Aorta (tissue), 5 donors: Measurements from ENCODE around the gene LEKR1. TPM values are rescaled to one million over a fixed set of nuclear protein-coding genes. Genes with fewer than 3 reads are reported as not detected.

Source experiments
- ATAC-seq: fragments of 200-7000 bp; cut with Tn5 transposase; one replicate; pipeline ENCODE4 v1.9.1; 2022; ENCODE audit warnings: moderate library complexity; ENCODE audit not compliant: low FRiP score
- DNase-seq, 2 donors: peaks; one replicate each; pipeline ENCODE4 v3.0.0-alpha.2; 2020
- H3K27ac ChIP-seq, 2 donors: one replicate each; pipeline ENCODE4 v1.5.1; 2013; ENCODE audit warnings: low read length in 2 of 2, mild to moderate bottlenecking in 2 of 2, moderate library complexity in 2 of 2, control low read depth in 1 of 2, inconsistent platforms in 1 of 2, low read depth in 1 of 2
- H3K27me3 ChIP-seq, 2 donors: one replicate each; pipeline ENCODE4 v1.6.1; 2013; ENCODE audit warnings: control low read depth in 1 of 2, low read length in 1 of 2, mild to moderate bottlenecking in 1 of 2, moderate library complexity in 1 of 2; ENCODE audit not compliant: insufficient read depth in 2 of 2, control insufficient read depth in 1 of 2
- H3K36me3 ChIP-seq, 2 donors: one replicate each; pipeline ENCODE4 v1.6.1; 2013; ENCODE audit warnings: control low read depth in 1 of 2, low read length in 1 of 2, mild to moderate bottlenecking in 1 of 2; ENCODE audit not compliant: insufficient read depth in 2 of 2, control insufficient read depth in 1 of 2
- H3K4me1 ChIP-seq, 2 donors: one replicate each; pipeline ENCODE4 v1.6.1; 2013; ENCODE audit warnings: low read length in 2 of 2, control low read depth in 1 of 2, mild to moderate bottlenecking in 1 of 2, moderate library complexity in 1 of 2; ENCODE audit not compliant: insufficient read depth in 2 of 2, control insufficient read depth in 1 of 2
- H3K4me3 ChIP-seq, 2 donors: one replicate each; pipeline ENCODE4 v1.5.1; 2013; ENCODE audit warnings: low read length in 2 of 2, control low read depth in 1 of 2, mild to moderate bottlenecking in 1 of 2
- H3K9me3 ChIP-seq: one replicate; pipeline ENCODE4 v1.6.1; 2013; ENCODE audit warnings: mild to moderate bottlenecking, low read length; ENCODE audit not compliant: control insufficient read depth
- WGBS, 2 donors: extraction: QIAGEN DNeasy Blood & Tissue Kit; methylation state at CpG; one replicate each; pipeline ENCODE4 v1.1.7; 2013; 5-methylcytosine and 5-hydroxymethylcytosine counted together
- intact Hi-C, 2 donors: fragments of 100-400 bp; cut with DNase I; formaldehyde crosslinking; loops; one replicate each; pipeline versions ENCODE4 v1.14.2 to v1.15.0; 2022
- polyA plus RNA-seq, 2 donors: library from polyadenylated mRNA; stranded (reverse); fragments of 200-250 nt; gene quantifications; one replicate each; pipeline ENCODE4 v1.2.3, GENCODE V29; 2013
- total RNA-seq, 2 donors: library from RNA; stranded (reverse); fragmentation: NEBNext Ultra II Directional; extraction: Animal tissue kit (Norgen Biotek cat#: 25700); gene quantifications; one replicate each; pipeline ENCODE4 v1.2.1, GENCODE V29; 2021
- donor health status: healthy with polysubstance abuse.
- donor health status: Bipolar disorder and iron deficiency.
- donor health status: DM: no; HTN: no; CAD: no.
- donor health status: DM: no; HTN: no; CAD: no.
- donor health status: DM: yes; HTN: yes; CAD: no.

Gene LEKR1
- total and polyA plus RNA-seq, 4 donors, result 0.30 to 1.3 TPM; not detected in 2

DNA sequence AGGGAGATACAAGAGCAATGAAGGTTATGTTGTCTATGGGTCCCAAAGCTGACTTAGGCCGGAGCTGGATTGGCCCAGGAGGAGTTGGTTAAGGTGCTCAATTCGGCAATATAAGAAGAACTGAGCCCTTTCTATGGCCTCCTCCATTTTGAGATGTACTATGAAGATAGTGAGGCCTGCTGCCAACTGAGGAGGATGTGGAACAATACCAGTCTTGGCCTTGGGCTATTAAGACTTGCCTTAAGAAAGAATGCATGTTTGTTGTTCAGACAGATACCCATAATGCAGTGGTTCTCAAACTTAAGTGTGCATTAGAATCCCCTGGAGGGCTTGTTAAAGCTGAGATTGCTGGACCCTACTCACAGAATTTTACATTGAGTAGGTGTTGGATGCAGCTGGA is 24.4 kb upstream of the LEKR1 start:
- ATAC-seq (no peak), DNase-seq (no peak)
- WGBS, 2 donors, result 95 to 96% methylated on average over 2 of the region's 2 CpGs
- H3K27ac ChIP-seq, result no peak overlapping the region
- no peaks in the 10 kb centered on the region for H3K27me3 ChIP-seq
- no peak overlapping the region for H3K4me3 ChIP-seq
- intact Hi-C loops, result no loop called here
- no peaks in the 10 kb centered on the region for H3K9me3 ChIP-seq
- no peaks in the 10 kb centered on the region for H3K4me1 ChIP-seq
- H3K36me3 ChIP-seq, result no peaks in the 10 kb centered on the region

DNA sequence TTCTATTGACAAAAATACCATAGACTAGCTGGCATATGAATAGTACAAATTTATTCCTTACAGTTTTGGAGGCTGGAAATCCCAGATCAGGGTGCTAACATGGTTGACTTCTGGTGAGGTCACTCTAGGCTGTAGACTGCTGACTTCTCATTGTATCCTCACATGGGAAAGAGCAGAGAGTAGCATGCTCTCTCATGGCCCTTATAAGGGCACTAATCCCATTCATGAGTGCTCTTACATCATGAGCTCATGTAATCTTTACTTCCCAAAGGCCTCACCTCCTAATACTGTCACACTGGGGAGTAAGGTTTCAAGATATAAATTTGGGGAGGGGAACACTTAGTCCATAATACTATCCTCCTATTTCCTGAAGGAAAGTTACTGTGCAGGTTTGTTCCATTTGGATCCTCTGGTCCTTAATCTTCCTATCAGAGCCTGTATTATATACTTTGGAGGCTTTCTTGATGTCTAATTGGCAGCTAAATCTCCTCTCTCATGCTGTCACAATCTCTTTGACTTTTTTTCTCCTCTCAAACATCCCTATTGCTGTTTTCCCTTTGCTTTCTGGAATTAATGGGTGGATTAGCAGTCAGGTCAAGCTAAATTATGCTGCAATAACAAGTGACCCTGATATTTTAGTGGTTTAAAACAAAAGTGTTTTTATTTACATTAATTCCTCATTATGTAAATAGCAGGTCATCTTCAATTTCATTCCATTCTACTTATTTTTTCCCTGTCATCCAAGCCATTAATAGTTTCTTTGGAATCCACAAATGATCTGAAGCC is 23.1 kb upstream of the LEKR1 start:
- ATAC-seq (no peak), DNase-seq (no peak)
- no peaks in the 10 kb centered on the region for H3K36me3 ChIP-seq
- H3K27ac ChIP-seq, result no peak overlapping the region
- intact Hi-C loops, result no loop called here
- no peaks in the 10 kb centered on the region for H3K4me1 ChIP-seq
- no peaks in the 10 kb centered on the region for H3K27me3 ChIP-seq
- no peak overlapping the region for H3K4me3 ChIP-seq
- H3K9me3 ChIP-seq, result no peaks in the 10 kb centered on the region

DNA sequence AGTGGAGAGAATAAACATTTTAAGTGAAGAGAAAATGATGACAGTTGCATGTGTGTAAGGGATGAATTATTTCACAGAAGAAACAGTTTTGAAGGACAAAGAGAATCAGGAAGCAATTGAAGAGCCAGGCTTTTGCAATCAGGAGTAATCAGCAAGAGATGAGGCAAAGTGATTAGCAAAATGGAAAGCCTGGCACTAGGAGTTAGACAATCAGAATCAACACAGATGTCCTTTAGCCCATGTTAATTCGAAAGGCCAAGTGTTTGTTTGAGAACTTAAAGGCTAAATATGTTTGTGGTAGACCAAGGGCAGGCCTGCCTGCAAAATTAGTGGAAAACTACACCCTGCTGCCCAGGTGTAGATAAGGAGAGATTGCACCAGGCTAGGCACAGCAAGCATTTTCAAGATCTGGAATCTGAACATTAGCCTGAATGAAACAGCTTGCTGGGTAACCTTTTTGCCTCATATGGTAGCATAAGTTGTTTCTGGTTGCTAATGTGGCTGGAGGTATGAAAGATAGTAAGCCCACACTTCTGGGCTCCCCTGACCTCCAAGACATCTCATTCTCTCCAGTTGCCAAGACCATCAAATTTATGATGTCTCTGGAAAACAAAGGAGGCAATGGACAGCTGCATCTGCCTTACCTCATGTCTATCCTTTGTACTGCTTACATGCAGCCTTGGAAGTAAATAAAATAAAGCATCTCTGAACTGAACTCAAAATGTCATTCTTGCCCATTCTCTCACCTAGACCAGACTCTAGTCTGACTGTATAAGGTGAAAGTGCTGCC is 22.0 kb upstream of the LEKR1 start:
- WGBS, 2 donors, result 87 to 94% methylated on average over 1 of the region's 1 CpG
- no peaks in the 10 kb centered on the region for H3K27me3 ChIP-seq
- ATAC-seq, result no peak
- intact Hi-C loops, result no loop called here
- H3K9me3 ChIP-seq, result no peaks in the 10 kb centered on the region
- H3K36me3 ChIP-seq, result no peaks in the 10 kb centered on the region
- no peak overlapping the region for H3K27ac ChIP-seq
- no peak for DNase-seq
- H3K4me3 ChIP-seq, result no peak overlapping the region
- no peaks in the 10 kb centered on the region for H3K4me1 ChIP-seq

DNA sequence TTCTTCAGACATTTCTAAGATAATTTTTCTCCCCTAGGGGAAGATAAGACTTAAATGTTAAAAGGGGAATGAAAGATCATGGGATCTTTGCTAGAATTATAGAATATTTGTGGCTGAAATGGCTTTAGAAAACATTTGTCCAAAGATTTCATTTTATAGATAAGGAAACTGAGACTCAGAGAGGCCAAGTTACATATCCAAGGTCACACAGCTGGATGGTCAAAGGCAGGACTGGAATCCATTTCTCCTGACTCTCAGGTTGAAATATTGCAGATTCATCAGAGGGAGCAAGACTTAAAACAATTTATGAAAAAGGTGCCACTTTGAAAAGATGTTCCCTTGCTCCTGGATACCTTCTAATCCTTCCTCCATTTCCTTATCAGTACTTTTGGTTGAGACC is 19.5 kb upstream of the LEKR1 start:
- H3K4me1 ChIP-seq, result no peaks in the 10 kb centered on the region
- peaks cover 2% of the 10 kb centered on the region for H3K9me3 ChIP-seq
- intact Hi-C loops, result no loop called here
- H3K27me3 ChIP-seq, result no peaks in the 10 kb centered on the region
- DNase-seq, result no peak
- no peak for ATAC-seq
- H3K36me3 ChIP-seq, result no peaks in the 10 kb centered on the region
- no peak overlapping the region for H3K4me3 ChIP-seq
- no peak overlapping the region for H3K27ac ChIP-seq

DNA sequence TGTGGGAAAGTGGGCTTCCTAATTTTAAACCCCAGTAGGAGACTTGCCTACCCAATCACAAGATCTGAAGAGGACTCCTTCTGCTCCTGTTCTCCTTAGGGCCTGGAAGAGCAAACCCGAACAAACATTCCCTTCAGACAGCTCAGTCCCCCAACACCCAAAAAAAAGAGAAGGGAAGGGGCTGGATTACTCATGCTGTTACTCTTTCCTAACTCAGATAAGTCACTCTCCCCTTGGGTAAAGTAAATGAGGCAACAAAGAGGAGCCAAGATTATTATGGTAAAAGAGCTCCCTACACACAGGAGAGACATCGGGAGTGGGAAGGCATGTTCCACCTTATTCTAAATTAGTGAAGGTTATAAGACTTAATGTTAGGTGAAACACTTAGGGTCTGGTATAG is 18.1 kb upstream of the LEKR1 start:
- Histone ChIP-seq H3K36me3 (no peaks in the 10 kb centered on the region), H3K27me3 (no peaks in the 10 kb centered on the region), H3K4me3 (no peak overlapping the region), H3K9me3 (peaks cover 2% of the 10 kb centered on the region), H3K27ac (no peak overlapping the region), H3K4me1 (no peaks in the 10 kb centered on the region)
- ATAC-seq, result no peak
- WGBS, 2 donors, result 94 to 98% methylated on average over 2 of the region's 2 CpGs
- DNase-seq, result no peak
- intact Hi-C loops, result no loop called here

DNA sequence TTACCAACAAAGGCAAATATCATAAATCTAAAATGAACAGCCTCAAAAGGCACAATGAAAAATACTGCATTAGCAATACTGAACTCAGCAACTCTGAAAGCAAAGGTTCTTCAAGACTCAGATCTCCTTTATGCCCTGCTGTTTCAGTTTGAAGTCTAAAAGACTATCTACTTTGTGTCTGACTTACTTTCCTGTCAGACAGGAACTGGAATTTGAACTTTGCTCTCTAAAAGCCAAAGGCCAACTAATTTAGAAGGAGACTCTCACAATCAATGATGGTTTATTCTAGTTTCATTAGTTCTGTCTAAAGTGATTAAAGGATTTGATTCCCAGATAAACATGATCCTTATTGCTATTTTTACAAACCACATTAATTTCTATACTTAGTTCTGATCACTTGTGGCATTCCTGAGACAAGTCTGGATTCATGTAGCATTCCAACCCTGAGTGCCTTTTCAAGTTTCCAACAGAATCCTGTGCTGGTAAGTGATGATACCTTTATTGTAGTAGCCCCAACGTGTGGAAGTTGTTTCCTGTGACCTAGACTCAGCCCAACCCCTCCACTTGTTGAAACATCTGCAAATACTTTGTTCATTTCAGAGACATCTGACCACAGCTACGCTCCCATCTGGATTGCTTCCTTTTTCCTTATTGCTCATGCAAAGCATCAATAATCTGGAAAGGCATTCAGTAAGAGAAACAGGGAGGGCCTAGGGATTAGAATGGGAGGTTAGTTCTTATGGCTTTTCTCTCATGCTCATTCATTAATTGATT is 14.9 kb upstream of the LEKR1 start:
- no peak overlapping the region for H3K27ac ChIP-seq
- WGBS, 2 donors, result 42 to 71% methylated on average over 2 of the region's 2 CpGs
- no peak for ATAC-seq
- H3K27me3 ChIP-seq, result no peaks in the 10 kb centered on the region
- intact Hi-C loops, result no loop called here
- no peak overlapping the region for H3K4me3 ChIP-seq
- H3K36me3 ChIP-seq, result no peaks in the 10 kb centered on the region
- H3K4me1 ChIP-seq, result no peaks in the 10 kb centered on the region
- no peak for DNase-seq
- H3K9me3 ChIP-seq, result peaks cover 2% of the 10 kb centered on the region

DNA sequence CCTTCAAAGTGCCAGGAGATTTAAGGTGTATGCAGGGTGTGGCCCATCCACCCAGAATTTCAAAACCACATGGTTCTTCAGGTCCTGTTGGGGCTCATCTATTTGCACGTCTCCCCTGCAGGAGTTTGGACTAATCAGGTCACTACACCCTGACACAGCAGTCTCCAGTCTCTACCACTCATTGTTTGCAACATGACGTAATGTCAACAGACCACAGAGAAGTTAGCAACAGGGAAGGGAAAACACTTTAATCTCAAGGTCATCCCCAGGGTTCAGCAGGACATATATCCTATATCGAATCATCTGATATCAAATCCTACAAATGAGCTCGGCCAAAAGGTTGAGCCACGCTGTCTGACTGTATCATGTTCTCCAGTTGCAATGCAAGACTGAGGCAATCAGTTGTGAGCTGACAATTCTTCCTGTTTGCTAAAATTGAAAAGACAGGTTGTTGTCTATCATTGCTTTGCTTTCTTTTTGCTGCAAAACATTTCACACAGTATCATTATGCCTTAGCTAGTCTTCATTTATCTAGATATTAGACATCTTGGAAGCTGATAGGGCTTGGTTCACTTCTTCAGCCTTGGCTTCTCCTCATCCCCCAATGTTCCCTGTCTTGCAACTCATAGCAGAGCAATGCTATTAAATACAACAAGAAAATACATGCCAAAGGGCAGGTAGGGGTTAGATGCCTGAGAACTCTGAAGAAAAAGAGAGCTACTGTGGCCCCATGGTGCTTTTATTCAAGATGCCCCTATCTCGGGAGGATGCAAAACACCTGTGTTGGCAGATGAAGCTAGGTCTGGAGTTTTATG is 13.4 kb upstream of the LEKR1 start:
- intact Hi-C loops, result no loop called here
- no peak for ATAC-seq
- no peaks in the 10 kb centered on the region for H3K27me3 ChIP-seq
- DNase-seq, result no peak
- H3K36me3 ChIP-seq, result no peaks in the 10 kb centered on the region
- H3K9me3 ChIP-seq, result peaks cover 2% of the 10 kb centered on the region
- H3K4me1 ChIP-seq, result no peaks in the 10 kb centered on the region
- no peak overlapping the region for H3K27ac ChIP-seq
- 90 to 91% methylated on average over 6 of the region's 6 CpGs for WGBS, 2 donors
- H3K4me3 ChIP-seq, result no peak overlapping the region

DNA sequence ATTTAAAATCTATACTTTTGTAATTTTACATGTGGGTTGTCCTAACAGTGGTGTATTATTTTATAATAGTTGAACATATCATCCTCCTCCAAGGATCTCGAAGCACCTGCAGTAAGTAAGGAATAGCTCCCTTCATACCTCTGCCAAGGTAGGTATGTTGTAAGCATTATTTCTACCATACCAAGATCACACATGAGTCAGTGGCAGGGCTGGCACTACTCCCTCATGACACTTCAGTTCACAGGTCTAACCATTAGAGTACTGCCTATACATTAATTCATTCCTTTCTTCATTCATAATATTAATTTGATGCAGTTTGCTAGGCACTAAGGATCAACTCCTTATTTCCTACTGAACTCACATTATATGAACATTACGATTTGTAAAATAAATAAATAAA is 11.9 kb upstream of the LEKR1 start:
- intact Hi-C loops, result no loop called here
- ATAC-seq (no peak), DNase-seq (no peak)
- H3K9me3 ChIP-seq, result peaks cover 2% of the 10 kb centered on the region
- no peak overlapping the region for H3K27ac ChIP-seq
- no peaks in the 10 kb centered on the region for H3K36me3 ChIP-seq
- no peak overlapping the region for H3K4me3 ChIP-seq
- H3K4me1 ChIP-seq, result no peaks in the 10 kb centered on the region
- H3K27me3 ChIP-seq, result no peaks in the 10 kb centered on the region
- 93% methylated on average over 2 of the region's 2 CpGs for WGBS, 2 donors
